Hematopoietic multipotent progenitor cell (in vitro differentiated cells): ENCODE measurements around the gene RIMBP3C. TPM values are rescaled to one million over a fixed set of nuclear protein-coding genes. Genes with fewer than 3 reads are reported as not detected.
A peak's percentile ranks its signal among the peaks of the same experiment; 100 is the strongest.
"Not testable (repeated sequence)": the region's sequence is repeated elsewhere in the genome, so short reads cannot be mapped to it uniquely, and the experiment has no call there.

ENCODE experiments used
- DNase-seq, 3 donors: peaks; one replicate each; pipeline ENCODE4 v3.0.0-alpha.2; 2011 to 2015; ENCODE audit warnings: low read depth in 2 of 3, low spot score in 2 of 3
- total RNA-seq: library from RNA; depleted of rRNA; stranded (reverse); fragments of >200 nt; gene quantifications from one replicate; pipeline ENCODE4 v1.2.3, GENCODE V29; 2012

The RIMBP3C gene, protein sequence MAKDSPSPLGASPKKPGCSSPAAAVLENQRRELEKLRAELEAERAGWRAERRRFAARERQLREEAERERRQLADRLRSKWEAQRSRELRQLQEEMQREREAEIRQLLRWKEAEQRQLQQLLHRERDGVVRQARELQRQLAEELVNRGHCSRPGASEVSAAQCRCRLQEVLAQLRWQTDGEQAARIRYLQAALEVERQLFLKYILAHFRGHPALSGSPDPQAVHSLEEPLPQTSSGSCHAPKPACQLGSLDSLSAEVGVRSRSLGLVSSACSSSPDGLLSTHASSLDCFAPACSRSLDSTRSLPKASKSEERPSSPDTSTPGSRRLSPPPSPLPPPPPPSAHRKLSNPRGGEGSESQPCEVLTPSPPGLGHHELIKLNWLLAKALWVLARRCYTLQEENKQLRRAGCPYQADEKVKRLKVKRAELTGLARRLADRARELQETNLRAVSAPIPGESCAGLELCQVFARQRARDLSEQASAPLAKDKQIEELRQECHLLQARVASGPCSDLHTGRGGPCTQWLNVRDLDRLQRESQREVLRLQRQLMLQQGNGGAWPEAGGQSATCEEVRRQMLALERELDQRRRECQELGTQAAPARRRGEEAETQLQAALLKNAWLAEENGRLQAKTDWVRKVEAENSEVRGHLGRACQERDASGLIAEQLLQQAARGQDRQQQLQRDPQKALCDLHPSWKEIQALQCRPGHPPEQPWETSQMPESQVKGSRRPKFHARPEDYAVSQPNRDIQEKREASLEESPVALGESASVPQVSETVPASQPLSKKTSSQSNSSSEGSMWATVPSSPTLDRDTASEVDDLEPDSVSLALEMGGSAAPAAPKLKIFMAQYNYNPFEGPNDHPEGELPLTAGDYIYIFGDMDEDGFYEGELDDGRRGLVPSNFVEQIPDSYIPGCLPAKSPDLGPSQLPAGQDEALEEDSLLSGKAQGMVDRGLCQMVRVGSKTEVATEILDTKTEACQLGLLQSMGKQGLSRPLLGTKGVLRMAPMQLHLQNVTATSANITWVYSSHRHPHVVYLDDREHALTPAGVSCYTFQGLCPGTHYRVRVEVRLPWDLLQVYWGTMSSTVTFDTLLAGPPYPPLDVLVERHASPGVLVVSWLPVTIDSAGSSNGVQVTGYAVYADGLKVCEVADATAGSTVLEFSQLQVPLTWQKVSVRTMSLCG (N-terminal part only)
- 5.9 TPM for total RNA-seq

DNA sequence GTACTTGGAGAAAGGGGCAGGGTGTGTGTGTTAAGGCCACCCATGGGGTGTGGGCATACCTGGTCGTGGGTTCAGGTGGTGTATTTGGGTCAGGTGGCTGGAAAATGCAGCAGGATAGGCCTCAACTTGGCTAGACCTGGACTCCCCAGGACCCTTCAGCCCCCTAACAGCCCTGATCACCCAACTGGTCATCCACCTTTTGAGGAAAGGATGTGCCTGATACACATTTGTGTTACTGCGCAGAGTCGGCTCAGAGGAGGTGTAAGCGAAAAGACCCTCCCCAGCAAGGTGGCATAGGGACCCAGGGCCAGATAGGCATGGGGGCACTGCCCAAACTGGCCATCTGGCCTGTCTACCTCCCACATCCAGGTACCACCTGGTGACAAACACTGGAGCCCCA, at the start of gene RIMBP3C:
TSS of gene RIMBP3C (minus strand) at position 101 of the 400 bp plus-strand sequence. CDS start 485 bp downstream, outside the sequence.
- not testable (repeated sequence) for DNase-seq

DNA sequence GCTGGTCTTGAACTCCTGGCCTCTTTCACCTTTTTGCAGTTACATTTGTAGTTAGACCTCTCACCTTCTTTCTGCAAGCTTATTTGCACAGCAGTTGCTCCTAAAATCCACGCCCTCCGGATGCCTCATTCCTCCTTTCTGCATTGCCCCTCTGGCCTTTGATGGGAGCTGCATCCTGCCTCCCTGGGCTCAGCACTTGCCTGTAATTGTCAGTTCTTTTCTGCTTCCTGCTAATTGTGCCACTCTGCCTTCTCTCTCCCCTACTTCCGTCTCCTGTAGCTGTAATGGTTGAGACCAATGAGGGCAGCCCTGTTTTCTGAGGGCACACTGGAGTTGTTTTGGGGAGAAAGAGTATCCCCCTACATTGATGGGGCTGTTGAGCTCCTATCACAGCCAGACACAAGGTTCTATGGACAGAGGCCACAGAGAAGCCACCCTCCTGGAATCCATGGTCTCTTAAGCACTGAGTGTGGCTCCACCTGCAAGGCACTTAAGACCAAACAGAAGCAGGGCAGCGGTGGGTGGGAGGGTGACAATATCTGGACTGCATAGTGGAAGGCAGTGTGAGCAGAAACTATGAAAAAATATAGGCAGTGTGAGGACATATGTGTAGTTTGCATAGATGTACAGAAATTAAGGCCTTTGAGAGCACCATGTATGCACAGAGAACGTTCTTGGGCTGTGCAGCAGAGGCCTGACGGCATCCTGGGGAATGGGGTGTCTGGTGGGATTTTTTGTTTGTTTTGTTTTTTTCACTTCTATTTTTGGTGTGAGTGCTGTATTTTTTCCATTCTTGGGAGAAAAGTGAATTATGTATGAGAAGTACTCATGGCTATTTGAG, 48.0 kb upstream of the RIMBP3C start:
- DNase-seq = no peak

DNA sequence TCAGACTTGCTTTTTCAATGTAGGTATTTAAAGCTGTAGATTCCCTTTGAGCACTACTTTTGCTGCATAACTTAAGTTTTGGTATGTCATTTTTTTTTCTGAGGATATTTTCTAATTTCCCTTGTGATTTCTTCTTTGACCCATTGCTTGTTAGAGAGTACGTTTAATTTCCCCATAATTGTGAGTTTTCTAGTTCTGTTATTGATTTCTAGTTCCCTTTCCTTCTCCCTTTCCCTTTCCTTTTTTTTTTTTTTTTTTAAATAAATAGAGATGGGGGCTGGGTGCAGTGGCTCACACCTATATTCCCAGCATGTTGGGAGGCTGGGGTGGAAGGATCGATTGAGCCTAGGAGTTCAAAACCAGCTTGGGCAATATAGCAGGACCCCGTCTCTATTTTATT, 47.0 kb upstream of the RIMBP3C start:
- DNase-seq = no peak

DNA sequence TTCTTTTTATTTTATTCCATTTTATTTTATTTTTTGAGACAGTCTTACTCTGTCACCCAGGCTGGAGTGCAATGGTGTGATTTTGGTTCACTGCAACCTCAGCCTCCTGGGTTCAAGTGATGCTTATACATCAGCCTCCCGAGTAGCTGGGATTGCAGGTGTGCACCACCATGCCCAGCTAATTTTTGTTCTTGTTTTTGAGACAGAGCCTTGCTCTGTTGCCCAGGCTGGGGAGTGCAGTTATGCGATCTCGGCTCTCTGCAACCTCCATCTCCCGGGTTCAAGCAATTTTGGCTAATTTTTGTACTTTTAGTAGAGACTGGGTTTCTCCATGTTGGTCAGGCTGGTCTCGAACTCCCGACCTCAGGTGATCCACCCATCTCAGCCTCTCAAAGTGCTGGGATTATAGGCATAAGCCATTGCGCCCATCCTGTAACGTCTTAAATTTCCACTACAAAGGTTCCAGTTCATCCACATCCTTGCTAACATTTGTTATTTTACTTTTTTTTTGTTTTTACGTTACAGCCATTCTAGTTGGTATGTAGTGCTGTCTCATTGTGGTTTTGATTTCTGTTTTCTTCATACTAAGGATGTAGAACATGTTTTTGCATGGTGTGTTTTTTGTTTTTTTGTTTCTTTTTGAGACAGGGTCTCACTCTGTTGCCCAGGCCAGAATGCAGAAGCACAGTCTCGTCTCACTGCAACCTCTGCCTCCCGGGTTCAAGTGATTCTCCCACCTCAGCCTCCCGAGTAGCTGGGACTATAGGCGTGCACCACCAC, 45.3 kb upstream of the RIMBP3C start:
- peak in 1 of 3 donors; percentile 43 for DNase-seq

DNA sequence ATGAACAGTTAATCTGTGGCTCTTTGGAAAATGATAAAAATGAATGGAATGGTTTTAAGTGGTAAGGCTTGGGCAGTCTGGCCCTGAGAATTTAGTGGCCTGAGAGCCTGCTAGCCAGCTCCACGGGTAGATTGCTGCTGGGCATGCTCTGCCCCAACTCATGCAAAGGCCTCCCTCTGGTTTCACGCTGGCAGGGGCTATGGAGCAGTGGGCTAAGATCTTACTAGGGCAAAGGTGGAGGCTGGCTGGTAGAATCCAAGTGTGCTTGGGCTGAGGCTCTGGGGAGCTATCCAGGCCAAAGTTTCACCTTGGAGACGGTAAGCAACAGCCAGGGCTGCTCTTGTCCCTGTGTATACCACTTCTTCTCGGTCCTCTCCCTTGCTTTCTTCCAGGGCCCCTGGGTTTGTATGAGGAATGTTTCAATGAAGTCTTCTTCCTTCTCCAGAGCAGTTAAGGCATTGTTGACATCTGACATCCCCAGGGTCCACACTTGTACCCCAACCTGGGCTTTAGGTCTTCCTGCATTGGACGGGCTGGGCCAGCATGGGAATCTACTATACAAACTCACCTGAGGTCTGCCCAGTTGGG, 43.7 kb upstream of the RIMBP3C start:
- DNase-seq = no peak

DNA sequence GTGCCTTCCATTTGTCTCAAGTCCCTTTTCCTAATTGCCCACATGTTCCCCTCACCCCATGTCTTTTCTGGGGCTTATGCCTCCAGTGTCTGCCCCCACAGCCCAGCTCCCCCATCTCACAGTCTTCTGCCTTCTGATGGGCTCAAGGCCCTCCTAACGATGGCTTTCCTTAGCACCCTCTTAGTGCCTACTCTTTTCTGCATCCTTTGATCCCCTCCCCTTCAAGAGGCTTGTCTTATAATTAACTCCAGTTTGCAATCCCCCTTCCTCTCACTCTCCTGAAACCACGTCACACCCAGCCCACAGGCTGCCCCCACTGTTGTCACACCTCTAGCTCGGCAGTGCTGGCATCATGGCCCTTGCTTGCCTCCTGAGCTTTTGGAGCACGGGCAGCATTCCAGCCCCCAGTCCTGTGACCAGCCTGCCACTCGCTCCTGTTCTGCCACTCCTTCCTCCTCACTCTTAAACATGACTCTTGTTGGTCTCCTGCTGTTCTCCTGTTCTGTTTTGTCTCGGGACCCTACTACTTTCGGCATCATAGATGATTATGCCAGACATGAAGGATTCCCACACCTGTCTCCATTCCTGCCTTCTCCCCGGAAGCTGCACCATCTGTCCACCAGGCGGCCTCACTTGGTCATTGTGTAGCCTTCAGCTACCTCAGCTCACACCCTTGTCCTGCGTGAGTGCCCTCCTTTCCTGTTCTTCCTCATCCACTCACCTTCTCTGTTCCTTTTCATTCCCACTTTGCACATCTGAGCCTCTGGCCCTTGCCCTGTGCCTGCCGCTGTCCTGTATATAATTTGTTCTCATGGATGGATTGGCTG, 42.4 kb upstream of the RIMBP3C start:
- DNase-seq = no peak

DNA sequence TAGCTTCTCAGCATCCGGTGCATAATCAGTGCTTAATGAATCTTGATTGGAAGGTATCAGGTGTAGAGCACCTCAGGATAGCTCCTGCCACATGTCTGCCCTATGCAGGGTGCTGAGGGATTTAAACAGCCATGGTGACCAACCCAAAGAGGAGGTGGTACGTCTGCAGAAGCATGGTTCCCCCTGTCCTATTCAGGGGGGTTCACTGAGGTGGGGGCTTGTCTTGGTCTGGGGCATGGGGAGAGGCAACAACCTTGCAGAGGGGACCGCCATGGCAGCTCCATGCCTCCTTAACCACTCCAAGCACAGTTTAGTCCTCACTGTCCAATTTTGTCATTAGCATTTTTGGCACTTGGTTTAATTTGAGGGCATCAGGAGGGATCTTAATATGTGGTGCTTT, 41.2 kb upstream of the RIMBP3C start:
- DNase-seq = no peak

DNA sequence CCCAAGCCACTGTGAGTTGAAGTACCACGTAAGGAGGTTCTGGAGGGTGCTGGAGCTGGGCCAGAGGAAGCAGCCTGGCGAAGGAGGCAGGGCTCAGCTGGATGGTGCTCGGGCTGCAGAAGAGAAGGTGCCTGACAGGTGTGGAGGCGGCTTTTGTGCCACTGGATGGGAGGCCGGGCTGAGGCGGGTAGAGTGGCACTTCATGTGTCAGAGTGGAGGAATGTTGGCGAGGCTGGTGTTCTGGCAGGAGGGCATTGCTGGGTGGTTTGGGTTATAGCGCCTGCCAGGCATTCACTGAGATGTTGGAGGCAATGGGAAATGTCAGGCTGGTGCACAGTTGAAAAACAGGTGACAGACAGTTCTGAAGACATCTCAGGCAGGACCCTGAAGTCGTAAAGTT, 40.4 kb upstream of the RIMBP3C start:
- no peak for DNase-seq

DNA sequence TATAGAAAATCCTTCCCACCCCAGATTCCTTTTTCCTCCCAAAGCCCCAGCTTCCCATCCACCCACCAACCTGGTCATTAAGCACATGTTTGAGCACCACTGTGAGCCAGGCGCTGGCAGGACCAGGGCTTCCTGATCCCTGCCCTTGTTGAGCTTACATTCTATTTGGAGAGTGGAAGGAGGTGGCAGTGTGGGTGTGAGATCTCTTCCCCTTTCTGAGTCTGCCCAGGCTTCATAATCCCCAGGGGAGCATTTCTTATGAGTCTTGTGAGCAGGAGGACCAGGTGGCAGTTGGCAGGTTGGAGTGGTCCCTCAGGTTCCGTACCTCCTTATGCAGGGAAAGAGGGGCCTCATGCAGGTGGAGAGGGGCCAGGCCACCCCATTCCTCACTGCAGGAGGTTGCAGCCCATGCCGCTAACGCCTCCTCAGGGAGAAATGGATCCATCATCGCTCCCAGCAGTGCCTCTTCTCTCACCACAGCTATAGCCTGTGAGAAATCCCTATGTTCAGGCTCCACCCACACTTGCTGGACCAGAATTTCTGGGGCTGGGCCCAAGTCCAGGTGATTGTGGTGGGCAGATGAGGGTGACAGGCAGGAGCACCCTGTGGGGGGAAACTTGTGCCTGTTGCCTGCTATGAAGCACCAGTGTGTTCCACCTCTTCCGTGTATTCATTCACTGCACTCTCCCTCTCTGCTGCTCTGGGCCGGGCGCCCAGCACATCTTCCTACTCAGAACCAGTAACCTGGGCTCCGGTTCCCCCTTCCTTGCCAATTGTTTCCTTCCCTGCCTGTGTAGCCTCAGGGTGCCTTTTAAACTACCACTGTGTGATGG, 39.8 kb upstream of the RIMBP3C start:
- DNase-seq = no peak

DNA sequence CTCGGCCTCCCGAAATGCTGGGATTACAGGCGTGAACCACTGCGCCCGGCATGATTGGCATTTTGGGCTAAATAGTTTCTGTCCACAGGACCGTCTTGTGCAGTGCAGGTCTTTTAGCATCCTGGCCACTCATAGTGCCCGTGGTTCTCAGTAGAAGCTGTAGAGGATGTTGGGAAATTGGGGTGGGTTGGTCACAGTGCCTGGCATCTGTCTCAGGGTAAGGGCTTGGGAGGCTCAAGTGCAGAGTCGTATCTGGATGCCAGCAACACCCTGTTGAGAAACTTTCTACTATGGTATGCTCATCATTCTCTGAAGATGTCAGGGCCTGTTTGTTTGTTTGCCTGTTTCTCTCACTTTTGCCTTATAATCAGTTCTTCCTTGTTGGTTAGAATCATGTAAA, 38.1 kb upstream of the RIMBP3C start:
- no peak for DNase-seq

DNA sequence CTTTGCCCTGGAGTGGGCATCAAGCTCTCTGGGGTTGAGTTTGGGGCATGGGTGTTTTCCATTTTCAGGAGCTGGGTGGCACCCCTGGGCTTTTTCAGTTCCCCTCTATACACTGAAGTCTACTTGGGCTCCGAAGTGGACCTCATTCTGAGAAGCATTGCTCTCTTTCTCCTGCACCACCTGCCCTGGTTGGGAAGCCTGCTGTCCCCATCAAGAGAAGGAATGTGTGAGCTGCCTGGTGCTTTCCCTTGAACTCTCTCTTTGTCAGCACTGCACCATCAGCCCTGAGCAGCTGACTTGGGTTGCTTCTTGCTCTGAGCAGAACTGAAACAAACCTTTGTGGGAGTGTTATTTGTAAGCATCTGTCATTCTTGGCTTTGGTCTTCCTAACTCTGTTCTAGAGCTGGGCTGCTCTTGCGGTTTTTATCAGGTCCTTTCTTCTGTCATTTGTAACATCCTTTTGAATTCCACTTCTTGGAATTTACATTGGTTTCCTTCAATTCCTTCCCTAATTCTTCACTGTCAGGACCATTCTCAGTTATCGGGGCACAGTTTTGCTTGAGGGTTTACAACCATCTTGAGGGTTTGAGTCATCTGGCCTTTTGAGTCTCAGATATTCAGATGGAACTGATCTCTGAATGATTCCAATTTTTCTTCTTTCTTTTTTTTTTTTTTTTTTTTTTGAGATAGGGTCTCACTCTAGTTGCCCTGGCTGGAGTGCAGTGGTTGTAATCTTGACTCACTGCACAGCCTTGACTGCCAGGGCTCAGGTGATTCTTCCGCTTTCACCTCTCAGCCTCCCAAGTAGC, 36.7 kb upstream of the RIMBP3C start:
- peak in 1 of 3 donors; percentile 42 for DNase-seq

DNA sequence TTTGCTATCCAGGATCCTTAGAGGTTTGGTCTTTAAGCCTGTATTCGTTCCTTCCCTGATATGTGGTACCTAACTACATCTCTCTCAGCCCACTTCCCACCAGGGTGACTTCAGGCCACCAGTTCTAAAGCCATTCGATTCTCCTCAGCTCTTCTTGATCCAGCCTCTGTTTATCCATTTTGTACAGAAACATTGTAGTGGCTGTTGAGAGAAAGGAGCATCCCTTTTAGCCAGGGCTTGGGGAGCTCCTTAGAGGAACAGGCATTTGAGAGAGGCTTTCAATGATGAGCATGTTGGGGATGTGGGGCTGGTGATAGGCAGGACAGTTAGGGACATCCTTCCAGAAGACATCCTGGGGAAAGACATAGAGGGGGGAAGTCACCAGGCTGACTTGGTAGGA, 34.1 kb upstream of the RIMBP3C start:
- DNase-seq = no peak

DNA sequence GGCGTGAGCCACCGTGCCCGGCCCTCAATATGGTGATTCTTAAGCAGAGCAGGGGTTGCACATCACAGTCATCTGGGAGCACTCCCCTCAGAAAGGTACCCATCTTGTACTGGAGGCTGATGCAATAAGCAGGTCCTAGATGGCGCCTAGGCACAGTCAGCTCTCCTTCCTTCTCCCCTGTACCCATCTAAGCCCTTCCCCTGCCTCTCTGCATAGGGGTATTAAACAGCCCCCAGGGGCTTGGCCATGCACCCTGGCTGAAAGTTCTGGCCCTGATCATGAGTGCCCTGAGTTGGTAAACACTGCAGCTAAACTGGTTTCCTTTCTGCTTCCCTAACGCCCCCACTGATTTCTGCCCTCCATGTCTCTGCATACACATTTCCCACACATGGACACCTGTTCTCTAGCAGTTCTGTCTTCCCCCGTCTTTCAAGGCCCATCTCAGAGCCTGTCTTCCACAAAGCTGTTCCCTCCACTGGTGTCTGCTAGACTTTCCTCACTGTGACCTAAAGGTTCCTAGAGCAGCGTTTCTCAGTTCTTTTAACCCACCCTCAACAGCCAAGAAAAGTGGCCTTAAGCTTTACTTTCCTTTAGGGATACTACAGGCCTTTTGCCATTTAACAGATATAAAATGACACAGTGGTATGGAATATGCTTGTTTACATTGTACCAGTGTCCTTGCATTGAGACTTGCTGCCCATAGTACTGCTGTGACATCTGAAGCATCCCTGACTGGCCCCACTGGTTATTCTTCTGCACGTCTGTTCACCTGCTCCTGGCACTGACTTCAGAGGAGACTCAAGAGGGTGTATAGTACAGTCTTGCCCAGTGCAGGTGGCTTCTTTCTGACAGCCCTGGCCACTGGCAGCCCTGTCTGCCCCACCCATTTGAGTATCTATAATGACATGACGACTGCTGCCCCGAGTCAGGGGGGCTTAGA, 31.8 kb upstream of the RIMBP3C start:
- DNase-seq = no peak

DNA sequence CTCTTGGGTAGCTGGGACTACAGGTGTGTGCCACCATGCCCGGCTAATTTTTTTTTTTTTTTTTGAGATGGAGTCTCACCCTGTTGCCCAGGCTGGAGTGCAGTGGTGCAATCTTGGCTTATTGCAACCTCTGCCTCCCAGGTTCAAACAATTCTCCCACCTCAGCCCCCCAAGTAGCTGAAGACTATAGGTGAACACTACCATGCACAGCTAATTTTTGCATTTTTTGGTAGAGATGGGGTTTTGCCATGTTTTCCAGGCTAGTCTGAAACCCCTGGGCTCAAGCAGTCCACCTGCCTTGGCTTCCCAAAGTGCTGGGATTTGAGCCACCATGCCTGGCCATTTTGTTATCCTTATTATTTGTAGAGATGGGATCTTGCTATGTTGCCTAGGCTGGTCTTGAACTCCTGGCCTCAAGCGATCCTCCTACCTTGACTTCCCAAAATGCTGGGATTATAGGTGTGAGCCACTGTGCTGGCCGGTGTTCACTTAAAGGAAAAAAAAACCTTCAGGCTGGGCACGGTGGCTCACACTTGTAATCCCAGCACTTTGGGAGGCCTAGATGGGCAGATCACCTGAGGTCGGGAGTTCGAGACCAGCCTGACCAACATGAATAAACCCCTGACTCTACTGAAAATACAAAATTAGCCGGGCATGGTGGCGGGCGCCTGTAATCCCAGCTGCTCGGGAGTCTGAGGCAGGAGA, 29.9 kb upstream of the RIMBP3C start:
- not testable (repeated sequence) for DNase-seq

DNA sequence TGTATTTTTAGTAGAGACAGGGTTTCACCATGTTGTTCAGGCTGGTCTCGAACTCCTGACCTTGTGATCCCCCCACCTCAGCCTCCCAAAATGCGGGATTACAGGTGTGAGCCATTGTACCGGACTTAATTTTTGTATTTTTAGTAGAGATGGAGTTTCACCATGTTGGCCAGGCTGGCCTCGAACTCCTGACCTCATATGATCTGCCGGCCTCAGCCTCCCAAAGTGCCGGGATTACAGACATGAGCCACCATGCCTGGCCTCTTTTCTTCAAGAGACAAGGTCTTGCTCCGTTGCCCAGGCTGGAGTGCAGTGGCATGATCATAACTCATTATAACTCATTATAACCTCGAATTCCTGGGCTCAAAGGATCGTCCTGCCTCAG, 29.4 kb upstream of the RIMBP3C start:
- not testable (repeated sequence) for DNase-seq
